ENCODE data around the gene DCANP1.

The DCANP1 gene

GRCh38 chr5:135417083-135417482 is 30.1 kb downstream of the DCANP1 start:
- DNase-seq: no peak

- DNase-seq: no peak
Measured at GRCh38 chr5:135405082-135405481, 42.1 kb downstream of the DCANP1 start.

- DNase-seq: no peak
Measured at GRCh38 chr5:135402031-135402430, 45.1 kb downstream of the DCANP1 start.

- DNase-seq: no peak
Measured at GRCh38 chr5:135400866-135401265, 46.3 kb downstream of the DCANP1 start.

DNA sequence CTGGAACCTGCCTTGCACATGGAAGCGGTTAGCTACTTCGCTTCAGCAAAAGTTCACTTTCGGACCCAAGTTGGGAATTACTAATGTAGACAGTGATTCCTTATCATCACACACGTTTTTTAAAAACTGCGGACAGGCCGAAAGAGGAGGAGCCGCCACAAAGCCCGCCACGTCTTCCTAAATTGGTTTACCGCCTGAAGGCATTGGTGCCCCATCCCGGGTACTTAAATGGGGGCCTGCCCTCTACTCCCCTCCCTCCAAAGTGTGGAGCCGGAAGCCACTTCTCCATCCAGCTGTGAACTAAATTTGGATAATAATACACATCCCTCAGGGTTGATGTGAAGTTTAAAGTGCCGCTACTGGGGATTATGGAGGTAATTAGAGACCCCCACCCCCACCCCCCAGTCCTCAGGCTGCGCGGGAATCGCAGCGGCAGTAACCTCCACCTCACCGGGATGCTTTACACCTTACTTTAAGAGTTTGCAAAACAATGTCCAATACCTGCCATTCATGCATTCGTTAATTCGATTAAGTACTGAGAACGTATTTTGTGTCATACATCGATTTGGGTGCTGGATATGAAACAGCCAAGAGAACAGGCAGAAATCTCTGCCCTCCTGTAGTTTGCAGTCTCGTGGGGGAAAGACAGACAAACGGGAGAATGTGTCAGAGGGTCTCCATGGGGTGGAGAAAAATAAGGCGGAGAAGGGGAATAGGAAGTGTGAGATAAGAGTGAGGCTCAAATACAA is 47.2 kb downstream of the DCANP1 start:
- no peak for DNase-seq

GRCh38 chr5:135398855-135399793 is 48.0 kb downstream of the DCANP1 start, which contains the start of gene MACROH2A1:
Gene MACROH2A1 (minus strand): TSS chr5:135399231. CDS start chr5:135389093, 10,138 bp downstream.
- DNase-seq: peak; percentile 70

- no peak for DNase-seq
Measured at GRCh38 chr5:135398160-135398854, 48.8 kb downstream of the DCANP1 start.

DNA sequence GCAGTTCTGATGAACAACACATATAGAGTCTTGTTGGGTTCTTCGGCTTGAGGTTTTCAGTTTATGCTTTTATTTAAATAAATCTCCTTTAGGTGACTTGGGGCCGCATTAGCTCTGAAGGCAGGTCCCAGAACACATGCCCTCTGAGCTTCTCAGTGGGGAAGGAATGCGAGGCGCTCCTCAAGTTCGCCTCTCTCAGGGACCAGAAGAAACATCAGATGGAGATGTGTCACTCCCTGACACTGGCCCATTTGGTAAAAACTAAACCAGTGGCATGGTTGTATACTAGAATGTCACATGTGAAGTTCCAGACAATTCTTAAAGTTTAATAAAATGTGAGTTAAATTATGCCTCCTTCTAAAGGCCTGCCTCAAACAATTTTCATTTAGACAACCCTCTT is 50.1 kb downstream of the DCANP1 start:
- no peak for DNase-seq

GRCh38 chr5:135396459-135397055 is 50.6 kb downstream of the DCANP1 start:
- DNase-seq: no peak

DNA sequence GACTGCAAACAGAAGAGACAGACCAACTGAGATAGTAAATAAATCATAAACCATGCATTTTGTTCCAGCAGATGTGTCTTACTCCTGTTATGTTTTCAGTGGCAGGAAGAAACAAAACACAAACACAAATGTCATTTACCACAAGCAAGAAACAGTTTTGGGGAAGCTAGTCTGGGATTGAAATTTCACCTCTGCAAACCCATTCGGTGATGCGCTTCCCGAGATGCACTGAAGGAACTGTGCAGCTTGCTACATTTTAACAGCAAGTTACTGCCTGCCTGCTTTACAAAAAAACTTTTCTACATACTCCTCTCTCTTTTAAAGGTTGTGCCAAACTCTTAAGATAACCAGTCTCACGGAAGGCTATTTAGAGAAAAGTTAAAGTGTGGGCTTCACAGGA is 51.3 kb downstream of the DCANP1 start:
- no peak for DNase-seq

DNA sequence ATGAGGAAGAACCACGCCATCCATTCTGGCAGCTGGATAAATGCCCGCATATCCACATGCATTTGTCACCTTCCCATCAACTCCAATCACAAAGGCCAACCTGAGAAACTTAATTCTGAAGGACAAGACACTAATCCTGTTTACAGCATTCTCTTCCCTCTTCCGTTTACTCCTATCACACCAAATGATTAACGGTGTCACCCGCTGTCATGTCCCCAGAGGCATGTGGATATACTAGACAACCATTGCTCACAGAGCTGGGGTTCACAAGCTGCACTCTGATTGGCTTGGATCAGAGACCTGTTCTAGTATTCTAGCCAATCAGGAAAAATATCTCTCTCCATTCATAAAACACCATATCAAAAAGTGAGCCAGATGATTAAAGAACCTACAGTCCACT is 51.7 kb downstream of the DCANP1 start:
- no peak for DNase-seq
